ENCODE data around the gene NBPF9. TPM values are rescaled to one million over a fixed set of nuclear protein-coding genes. Genes with fewer than 3 reads are reported as not detected.
A peak's percentile ranks its signal among the peaks of the same experiment; 100 is the strongest.
"Not testable (repeated sequence)": the region's sequence is repeated elsewhere in the genome, so short reads cannot be mapped to it uniquely, and the experiment has no call there.

NBPF9 gene
- total and polyA plus RNA-seq, 2 donors (not counting 1 experiment from before 2014, with no cell fraction given), result 21.0 to 36.7 TPM

DNA sequence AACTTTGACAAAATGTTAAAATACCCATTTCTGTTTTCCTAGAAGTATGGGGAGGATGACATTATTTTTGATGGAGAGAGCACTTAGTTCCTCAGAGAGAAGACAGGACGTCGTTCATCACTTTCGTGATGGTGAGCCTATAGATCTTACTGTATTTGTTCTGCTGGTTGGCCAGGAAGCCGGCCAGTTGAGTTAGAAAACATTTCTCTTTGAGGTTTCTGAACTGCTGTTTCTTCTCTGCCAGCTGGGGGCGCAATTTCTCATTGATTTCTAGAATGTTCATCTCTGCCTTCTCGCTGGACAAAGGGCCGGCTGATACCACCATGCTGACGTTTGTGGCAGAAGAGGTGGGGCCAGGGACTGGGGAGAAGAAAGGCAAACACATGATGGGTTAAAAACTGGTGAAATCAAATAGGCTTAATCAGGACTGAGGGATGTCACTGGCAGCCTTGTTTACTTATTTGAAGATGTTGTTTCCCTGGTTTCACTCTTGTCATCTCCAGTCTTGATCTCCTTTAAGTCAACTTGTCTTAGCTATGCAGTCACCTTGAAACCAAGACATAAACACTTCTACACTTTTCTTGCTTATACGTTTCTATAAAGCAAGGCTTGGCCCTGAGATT is 27.7 kb downstream of the NBPF9 start:
- H3K4me1 ChIP-seq (ENCODE audit: control insufficient read depth in 2 of 2, insufficient read depth in 2 of 2, low read length in 2 of 2); H3K36me3 ChIP-seq (replicated peaks in 1 of 2; ENCODE audit: control extremely low read depth in 1 of 2, control insufficient read depth in 1 of 2, extremely low read depth in 1 of 2, insufficient read depth in 2 of 2, low read length in 1 of 2); H3K27ac ChIP-seq (ENCODE audit: low read length in 2 of 2); H3K27me3 Mint-ChIP-seq; H4K20me1 ChIP-seq (ENCODE audit: control insufficient read depth, insufficient read depth, low read length, poor library complexity, severe bottlenecking); H3K27ac Mint-ChIP-seq; H3K9ac ChIP-seq (ENCODE audit: low read length); ATAC-seq (ENCODE audit: low read depth); H3K4me3 Mint-ChIP-seq; H3K4me2 ChIP-seq (replicated peaks; ENCODE audit: low read depth, low read length, poor library complexity, severe bottlenecking); H2AFZ ChIP-seq (ENCODE audit: insufficient read depth, low read depth, low read length, poor library complexity, severe bottlenecking); intact Hi-C loops (cut with micrococcal nuclease); DNase-seq; H3K4me1 Mint-ChIP-seq; H3K9me3 ChIP-seq (ENCODE audit: control extremely low read depth in 1 of 3, control insufficient read depth in 2 of 3, insufficient read depth in 1 of 3, low read length in 2 of 3); H3K4me3 ChIP-seq (ENCODE audit: control extremely low read depth in 1 of 5, extremely low read depth in 1 of 5, insufficient read depth in 1 of 5, low read depth in 2 of 5, low read length in 4 of 5); H3K27me3 ChIP-seq (replicated peaks in 1 of 4; ENCODE audit: control extremely low read depth in 1 of 4, control insufficient read depth in 3 of 4, insufficient read depth in 4 of 4, low read length in 3 of 4); H3K79me2 ChIP-seq (ENCODE audit: control insufficient read depth, insufficient read depth, low read length); CTCF ChIA-PET; H3K9me3 Mint-ChIP-seq (ENCODE audit: insufficient read depth); POLR2A ChIA-PET: not testable (repeated sequence)
- WGBS (ENCODE audit: insufficient coverage), result no CpG with 5 or more reads among the region's 9 CpGs
- TF ChIP-seq, protein P1, sequence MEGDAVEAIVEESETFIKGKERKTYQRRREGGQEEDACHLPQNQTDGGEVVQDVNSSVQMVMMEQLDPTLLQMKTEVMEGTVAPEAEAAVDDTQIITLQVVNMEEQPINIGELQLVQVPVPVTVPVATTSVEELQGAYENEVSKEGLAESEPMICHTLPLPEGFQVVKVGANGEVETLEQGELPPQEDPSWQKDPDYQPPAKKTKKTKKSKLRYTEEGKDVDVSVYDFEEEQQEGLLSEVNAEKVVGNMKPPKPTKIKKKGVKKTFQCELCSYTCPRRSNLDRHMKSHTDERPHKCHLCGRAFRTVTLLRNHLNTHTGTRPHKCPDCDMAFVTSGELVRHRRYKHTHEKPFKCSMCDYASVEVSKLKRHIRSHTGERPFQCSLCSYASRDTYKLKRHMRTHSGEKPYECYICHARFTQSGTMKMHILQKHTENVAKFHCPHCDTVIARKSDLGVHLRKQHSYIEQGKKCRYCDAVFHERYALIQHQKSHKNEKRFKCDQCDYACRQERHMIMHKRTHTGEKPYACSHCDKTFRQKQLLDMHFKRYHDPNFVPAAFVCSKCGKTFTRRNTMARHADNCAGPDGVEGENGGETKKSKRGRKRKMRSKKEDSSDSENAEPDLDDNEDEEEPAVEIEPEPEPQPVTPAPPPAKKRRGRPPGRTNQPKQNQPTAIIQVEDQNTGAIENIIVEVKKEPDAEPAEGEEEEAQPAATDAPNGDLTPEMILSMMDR (IDR thresholded peaks at IDR 0.05), result peak; percentile 31

DNA sequence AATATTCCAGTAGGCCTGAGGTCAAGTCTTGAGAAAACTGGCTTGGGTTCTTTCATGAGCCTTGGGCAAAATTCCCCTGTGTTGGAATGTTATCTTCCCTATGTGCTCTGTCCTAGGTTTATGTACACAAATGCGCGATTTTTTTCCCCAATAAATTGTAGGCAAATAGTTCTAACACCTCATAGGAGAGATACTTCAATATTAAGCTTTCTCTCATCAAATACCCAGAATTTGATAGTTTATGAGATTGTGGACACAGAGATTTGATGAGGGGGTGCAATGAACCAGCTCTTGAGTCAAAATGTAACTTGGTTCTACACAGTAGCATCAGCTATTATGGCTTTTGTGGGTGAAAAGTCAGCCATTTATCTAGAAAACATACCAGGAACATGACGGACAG is 38.7 kb downstream of the NBPF9 start:
- H3K4me3 Mint-ChIP-seq; H3K79me2 ChIP-seq (ENCODE audit: control insufficient read depth, insufficient read depth, low read length); ATAC-seq (ENCODE audit: low read depth); H3K27me3 Mint-ChIP-seq; H3K4me2 ChIP-seq (replicated peaks; ENCODE audit: low read depth, low read length, poor library complexity, severe bottlenecking); H2AFZ ChIP-seq (ENCODE audit: insufficient read depth, low read depth, low read length, poor library complexity, severe bottlenecking); H3K4me3 ChIP-seq (ENCODE audit: control extremely low read depth in 1 of 5, extremely low read depth in 1 of 5, insufficient read depth in 1 of 5, low read depth in 2 of 5, low read length in 4 of 5); H3K9ac ChIP-seq (ENCODE audit: low read length); intact Hi-C loops (cut with micrococcal nuclease); H3K27ac ChIP-seq (ENCODE audit: low read length in 2 of 2); H4K20me1 ChIP-seq (ENCODE audit: control insufficient read depth, insufficient read depth, low read length, poor library complexity, severe bottlenecking); CTCF ChIA-PET; H3K9me3 Mint-ChIP-seq (ENCODE audit: insufficient read depth); DNase-seq; H3K4me1 Mint-ChIP-seq; H3K27me3 ChIP-seq (replicated peaks in 1 of 4; ENCODE audit: control extremely low read depth in 1 of 4, control insufficient read depth in 3 of 4, insufficient read depth in 4 of 4, low read length in 3 of 4); H3K4me1 ChIP-seq (ENCODE audit: control insufficient read depth in 2 of 2, insufficient read depth in 2 of 2, low read length in 2 of 2); POLR2A ChIA-PET; H3K36me3 ChIP-seq (replicated peaks in 1 of 2; ENCODE audit: control extremely low read depth in 1 of 2, control insufficient read depth in 1 of 2, extremely low read depth in 1 of 2, insufficient read depth in 2 of 2, low read length in 1 of 2); H3K27ac Mint-ChIP-seq; H3K9me3 ChIP-seq (ENCODE audit: control extremely low read depth in 1 of 3, control insufficient read depth in 2 of 3, insufficient read depth in 1 of 3, low read length in 2 of 3): not testable (repeated sequence)
- WGBS (ENCODE audit: insufficient coverage), result no CpG with 5 or more reads among the region's 3 CpGs

DNA sequence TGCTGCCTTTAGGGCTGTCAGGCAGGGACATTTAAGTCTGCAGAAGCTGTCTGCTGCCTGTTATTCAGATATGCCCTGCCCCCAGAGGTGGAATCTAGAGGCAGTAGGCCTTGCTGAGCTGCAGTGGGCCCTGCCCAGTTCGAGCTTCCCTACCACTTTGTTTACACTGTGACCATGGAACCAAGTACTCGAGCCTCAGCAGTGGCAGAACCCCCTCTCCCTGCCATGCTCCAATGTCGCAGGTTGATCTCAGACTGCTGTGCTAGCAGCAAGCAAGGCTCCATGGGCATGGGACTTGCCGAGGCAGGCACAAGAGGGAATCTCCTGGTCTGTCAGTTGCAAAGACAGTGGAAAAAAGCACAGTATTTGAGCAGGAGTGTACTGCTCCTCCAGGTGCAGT is 60.3 kb downstream of the NBPF9 start:
- H3K27me3 Mint-ChIP-seq; H2AFZ ChIP-seq (ENCODE audit: insufficient read depth, low read depth, low read length, poor library complexity, severe bottlenecking); H3K27ac ChIP-seq (ENCODE audit: low read length in 2 of 2); H3K4me1 Mint-ChIP-seq; H3K9me3 Mint-ChIP-seq (ENCODE audit: insufficient read depth); H3K27ac Mint-ChIP-seq; H3K9me3 ChIP-seq (ENCODE audit: control extremely low read depth in 1 of 3, control insufficient read depth in 2 of 3, insufficient read depth in 1 of 3, low read length in 2 of 3); H3K4me3 Mint-ChIP-seq; POLR2A ChIA-PET; H3K4me3 ChIP-seq (ENCODE audit: control extremely low read depth in 1 of 5, extremely low read depth in 1 of 5, insufficient read depth in 1 of 5, low read depth in 2 of 5, low read length in 4 of 5); DNase-seq; H4K20me1 ChIP-seq (ENCODE audit: control insufficient read depth, insufficient read depth, low read length, poor library complexity, severe bottlenecking); H3K36me3 ChIP-seq (replicated peaks in 1 of 2; ENCODE audit: control extremely low read depth in 1 of 2, control insufficient read depth in 1 of 2, extremely low read depth in 1 of 2, insufficient read depth in 2 of 2, low read length in 1 of 2); H3K79me2 ChIP-seq (ENCODE audit: control insufficient read depth, insufficient read depth, low read length); ATAC-seq (ENCODE audit: low read depth); H3K27me3 ChIP-seq (replicated peaks in 1 of 4; ENCODE audit: control extremely low read depth in 1 of 4, control insufficient read depth in 3 of 4, insufficient read depth in 4 of 4, low read length in 3 of 4); H3K4me1 ChIP-seq (ENCODE audit: control insufficient read depth in 2 of 2, insufficient read depth in 2 of 2, low read length in 2 of 2); H3K9ac ChIP-seq (ENCODE audit: low read length); intact Hi-C loops (cut with micrococcal nuclease); H3K4me2 ChIP-seq (replicated peaks; ENCODE audit: low read depth, low read length, poor library complexity, severe bottlenecking); CTCF ChIA-PET: not testable (repeated sequence)
- WGBS (ENCODE audit: insufficient coverage), result no CpG with 5 or more reads among the region's 4 CpGs

All from B cell (primary cell).